HEK293 (cell line): ENCODE measurements around the gene VMO1.

ENCODE experiments used
- CTCF ChIA-PET: fragments of 350-600 bp; formaldehyde crosslinking; extraction: SDS; loops from one replicate; lab custom pipeline; 2021; ENCODE audit warnings: antibody characterized with exemption; lab: Yijun Ruan, JAX
- POLR2A ChIA-PET: fragments of 300-600 bp; formaldehyde crosslinking; extraction: SDS; loops from one replicate; lab custom pipeline; 2020; ENCODE audit warnings: antibody characterized with exemption, inconsistent platforms; lab: Yijun Ruan, JAX
- H3K27ac ChIP-seq: fragments of 200-500 bp; sonication (Bioruptor generic); 2 replicates; pipeline ENCODE4 v1.5.1; 2014; ENCODE audit warnings: low read depth, low read length, control low read depth, inconsistent platforms; ENCODE audit errors: extremely low read depth
- H3K36me3 ChIP-seq, 2 experiments: fragments of 200-500 bp in 1 of 2; sonication (Bioruptor generic) in 1 of 2; 1 replicate in 1 of 2; 2 replicates in 1 of 2; pipeline ENCODE4 v1.5.1; 2014 to 2017; ENCODE audit warnings: inconsistent platforms in 2 of 2, low read length in 2 of 2; ENCODE audit not compliant: control insufficient read depth in 2 of 2, insufficient read depth in 1 of 2
- H3K4me1 ChIP-seq: fragments of 200-500 bp; sonication (Bioruptor generic); 2 replicates; pipeline ENCODE4 v1.5.1; 2014; ENCODE audit warnings: mild to moderate bottlenecking, low read length, inconsistent platforms; ENCODE audit not compliant: control insufficient read depth, insufficient read depth
- H3K4me3 ChIP-seq: 2 replicates; pipeline ENCODE4 v1.5.1; 2011; ENCODE audit warnings: low read depth, mild to moderate bottlenecking, control low read depth, low read length, moderate library complexity
- H3K9me3 ChIP-seq: fragments of 200-500 bp; sonication (Bioruptor generic); 2 replicates; pipeline ENCODE4 v1.5.1; 2014; ENCODE audit warnings: low read depth, low read length, inconsistent platforms; ENCODE audit not compliant: control insufficient read depth, insufficient read depth
- ATF2 ChIP-seq: fragments of 450-650 bp; formaldehyde crosslinking; IDR thresholded peaks from 2 replicates; pipeline ENCODE4 v1.5.1; 2016; ENCODE audit warnings: missing biosample characterization, missing genetic modification characterization, low read depth
- KLF7 ChIP-seq: fragments of 450-650 bp; formaldehyde crosslinking; IDR thresholded peaks from 2 replicates; pipeline ENCODE4 v1.5.1; 2016; ENCODE audit warnings: missing biosample characterization, missing genetic modification characterization, borderline replicate concordance
- KLF9 ChIP-seq: fragments of 450-650 bp; formaldehyde crosslinking; IDR thresholded peaks from 2 replicates; pipeline ENCODE4 v1.5.1; 2016; ENCODE audit warnings: missing biosample characterization, missing genetic modification characterization, low read depth
- MYNN ChIP-seq: fragments of 450-650 bp; formaldehyde crosslinking; IDR thresholded peaks from 2 replicates; pipeline ENCODE4 v1.5.1; 2016; ENCODE audit warnings: missing biosample characterization, missing genetic modification characterization, borderline replicate concordance
- PRDM4 ChIP-seq: fragments of 450-650 bp; formaldehyde crosslinking; IDR thresholded peaks from 2 replicates; pipeline ENCODE4 v1.5.1; 2017; ENCODE audit warnings: missing biosample characterization, missing genetic modification characterization
- SP3 ChIP-seq: fragments of 450-650 bp; formaldehyde crosslinking; IDR thresholded peaks from 2 replicates; pipeline ENCODE4 v1.5.1; 2016; ENCODE audit warnings: missing biosample characterization, missing genetic modification characterization
- ZBTB10 ChIP-seq: fragments of 450-650 bp; formaldehyde crosslinking; IDR thresholded peaks from 2 replicates; pipeline ENCODE4 v1.5.1; 2016; ENCODE audit warnings: missing biosample characterization, missing genetic modification characterization
- ZBTB21 ChIP-seq: fragments of 450-650 bp; formaldehyde crosslinking; IDR thresholded peaks from 2 replicates; pipeline ENCODE4 v1.5.1; 2017; ENCODE audit warnings: missing biosample characterization, missing genetic modification characterization
- ZBTB7A ChIP-seq: fragments of 450-650 bp; formaldehyde crosslinking; IDR thresholded peaks from 2 replicates; pipeline ENCODE4 v1.5.1; 2016; ENCODE audit warnings: low read depth, missing biosample characterization, missing genetic modification characterization
- ZEB2 ChIP-seq: fragments of 450-650 bp; formaldehyde crosslinking; IDR thresholded peaks from 2 replicates; pipeline ENCODE4 v1.5.1; 2016; ENCODE audit warnings: missing biosample characterization, missing genetic modification characterization
- ZFHX2 ChIP-seq: fragments of 450-650 bp; formaldehyde crosslinking; conservative IDR thresholded peaks from 2 replicates; pipeline ENCODE4 v1.5.1; 2016; ENCODE audit warnings: missing biosample characterization, missing genetic modification characterization
- ZNF335 ChIP-seq: fragments of 450-650 bp; formaldehyde crosslinking; conservative IDR thresholded peaks from 2 replicates; pipeline ENCODE4 v1.5.1; 2016; ENCODE audit warnings: missing biosample characterization, missing genetic modification characterization
- ZNF37A ChIP-seq: fragments of 450-650 bp; IDR thresholded peaks from 2 replicates; pipeline ENCODE4 v1.5.1; 2018; ENCODE audit warnings: missing biosample characterization, missing genetic modification characterization
- ZNF398 ChIP-seq: fragments of 450-650 bp; formaldehyde crosslinking; IDR thresholded peaks from 2 replicates; pipeline ENCODE4 v1.5.1; 2017; ENCODE audit warnings: missing biosample characterization, missing genetic modification characterization
- ZNF423 ChIP-seq: fragments of 450-650 bp; formaldehyde crosslinking; IDR thresholded peaks from 2 replicates; pipeline ENCODE4 v1.5.1; 2016; ENCODE audit warnings: missing biosample characterization, missing genetic modification characterization
- ZNF449 ChIP-seq: fragments of 450-650 bp; formaldehyde crosslinking; IDR thresholded peaks from 2 replicates; pipeline ENCODE4 v1.5.1; 2017; ENCODE audit warnings: missing biosample characterization, mild to moderate bottlenecking, missing genetic modification characterization, moderate library complexity
- ZNF513 ChIP-seq: fragments of 450-650 bp; IDR thresholded peaks from 2 replicates; pipeline ENCODE4 v1.5.1; 2018; ENCODE audit warnings: missing biosample characterization, missing genetic modification characterization
- ZNF629 ChIP-seq: fragments of 450-650 bp; formaldehyde crosslinking; IDR thresholded peaks from 2 replicates; pipeline ENCODE4 v1.5.1; 2017; ENCODE audit warnings: missing biosample characterization, missing genetic modification characterization
- ZNF843 ChIP-seq: fragments of 450-650 bp; formaldehyde crosslinking; IDR thresholded peaks from 2 replicates; pipeline ENCODE4 v1.5.1; 2016; ENCODE audit warnings: missing biosample characterization, missing genetic modification characterization
- ZSCAN18 ChIP-seq: fragments of 450-650 bp; formaldehyde crosslinking; IDR thresholded peaks from 2 replicates; pipeline ENCODE4 v1.5.1; 2016; ENCODE audit warnings: missing biosample characterization, missing genetic modification characterization

The VMO1 gene

GRCh38 chr17:4740584-4740983 lies 45.6 kb downstream of the VMO1 start (continued):
- TF ChIP-seq ZNF449 (no peak), ZNF843 (tag by site-specific recombination) (no peak), ZNF513 (tag by site-specific recombination) (peak; percentile 92), ZSCAN18 (tag by site-specific recombination) (no peak), MYNN (no peak)
- TF ChIP-seq, all 188 proteins: peak for 2

GRCh38 chr17:4740025-4740351 lies 46.2 kb downstream of the VMO1 start:
- peak overlapping the region; percentile 62 for H3K4me3 ChIP-seq
- no peak overlapping the region; the same call in 1 of the 2 replicates for H3K27ac ChIP-seq
- POLR2A ChIA-PET: interaction anchor here (1.2 to 1.8 kb wide), 2 partner anchors 30 to 50 kb away, joined by 3 to 7 read pairs; no protein-coding TSS in a partner anchor
- CTCF ChIA-PET: interaction anchor here (0.6 to 1.6 kb wide), 2 partner anchors 142 to 294 kb away, joined by 3 to 6 read pairs; no protein-coding TSS in a partner anchor
- H3K4me1 ChIP-seq: peaks cover 8% of the 10 kb centered on the region
- H3K9me3 ChIP-seq: no peaks in the 10 kb centered on the region
- no peaks in the 10 kb centered on the region; a peak in 1 of 3 replicates for H3K36me3 ChIP-seq
- TF ChIP-seq ZNF629 (tag by site-specific recombination) (peak; percentile 87), ZBTB7A (0 out of 2 replicates have a peak, but pooled peaks have one; percentile 36), ZNF335 (0 out of 2 replicates have a peak, but pooled peaks have one; percentile 44), ZBTB21 (tag by site-specific recombination) (peak; percentile 72), ZNF37A (tag by site-specific recombination) (no peak), PRDM4 (tag by site-specific recombination) (no peak), ZEB2 (peak; percentile 11; the same call in 1 of the 2 replicates), ZFHX2 (tag by site-specific recombination) (no peak), ZBTB10 (tag by site-specific recombination) (peak; percentile 63; the same call in 1 of the 2 replicates), ZNF398 (peak; percentile 56), ZNF423 (peak; percentile 11; the same call in 1 of the 2 replicates), KLF7 (tag by site-specific recombination) (no peak), SP3 (tag by site-specific recombination) (0 out of 2 replicates have a peak, but pooled peaks have one; percentile 3), KLF9 (tag by site-specific recombination) (peak; percentile 46; the same call in 1 of the 2 replicates), ATF2 (tag by site-specific recombination) (0 out of 2 replicates have a peak, but pooled peaks have one; percentile 12)
